ENCODE measurements around the gene OR5AR1. TPM values are rescaled to one million over a fixed set of nuclear protein-coding genes. Genes with fewer than 3 reads are reported as not detected.

Gene OR5AR1
- total RNA-seq, 2 experiments from 2014 or later, result not detected

DNA sequence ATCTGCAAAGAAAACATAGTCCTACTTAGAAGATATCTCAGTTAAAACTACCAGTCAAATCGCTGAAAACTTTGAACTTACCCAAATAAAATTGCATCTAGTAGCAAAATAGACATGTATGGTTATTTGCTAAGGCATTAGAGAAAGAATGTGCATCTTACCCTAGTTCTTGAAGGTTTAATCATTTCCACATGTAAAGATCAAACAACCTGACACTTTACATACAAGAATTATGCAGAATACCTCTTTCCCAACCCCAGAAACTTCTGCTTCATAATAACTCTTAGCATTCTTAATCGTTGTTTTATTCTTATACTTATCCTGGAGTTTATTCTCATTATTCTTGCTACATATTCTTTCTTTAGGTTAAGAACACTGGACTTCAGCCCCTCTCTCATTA, 31.2 kb upstream of the OR5AR1 start:
- Histone ChIP-seq H4K20me1 (ENCODE audit: insufficient read depth, low read length) (no peaks in the 10 kb centered on the region), H3K9me3 (ENCODE audit: low read length) (no peaks in the 10 kb centered on the region), H3K79me2 (ENCODE audit: insufficient read depth, low read depth, low read length) (no peaks in the 10 kb centered on the region), H3K4me3 (ENCODE audit: low read depth, low read length, poor library complexity, severe bottlenecking) (no peak overlapping the region), H3K27ac (ENCODE audit: low read depth, low read length, poor library complexity, severe bottlenecking) (no peak overlapping the region), H3K36me3 (ENCODE audit: insufficient read depth, low read length) (no peaks in the 10 kb centered on the region), H2AFZ (ENCODE audit: low read length) (no peak overlapping the region), H3K9me2 (ENCODE audit: insufficient read depth, low read length) (no peaks in the 10 kb centered on the region), H3K4me2 (ENCODE audit: low read length) (no peak overlapping the region), H3K4me1 (ENCODE audit: insufficient read depth, low read length, poor library complexity, severe bottlenecking) (no peaks in the 10 kb centered on the region)
- intact Hi-C loops (cut with micrococcal nuclease; ENCODE audit: unreplicated experiment), result no loop called here
- no TSS peak for BruUV-seq (replicated peaks)
- ChIA-PET CTCF (ENCODE audit: unreplicated experiment) (no interaction called here), POLR2A (no interaction called here)
- no peak for DNase-seq (ENCODE audit: low spot score)
- TF ChIP-seq EZH2phosphoT487 (IDR thresholded peaks at IDR 0.05; ENCODE audit: borderline replicate concordance, low read depth, low read length), result no peak
- TF ChIP-seq, protein P1, sequence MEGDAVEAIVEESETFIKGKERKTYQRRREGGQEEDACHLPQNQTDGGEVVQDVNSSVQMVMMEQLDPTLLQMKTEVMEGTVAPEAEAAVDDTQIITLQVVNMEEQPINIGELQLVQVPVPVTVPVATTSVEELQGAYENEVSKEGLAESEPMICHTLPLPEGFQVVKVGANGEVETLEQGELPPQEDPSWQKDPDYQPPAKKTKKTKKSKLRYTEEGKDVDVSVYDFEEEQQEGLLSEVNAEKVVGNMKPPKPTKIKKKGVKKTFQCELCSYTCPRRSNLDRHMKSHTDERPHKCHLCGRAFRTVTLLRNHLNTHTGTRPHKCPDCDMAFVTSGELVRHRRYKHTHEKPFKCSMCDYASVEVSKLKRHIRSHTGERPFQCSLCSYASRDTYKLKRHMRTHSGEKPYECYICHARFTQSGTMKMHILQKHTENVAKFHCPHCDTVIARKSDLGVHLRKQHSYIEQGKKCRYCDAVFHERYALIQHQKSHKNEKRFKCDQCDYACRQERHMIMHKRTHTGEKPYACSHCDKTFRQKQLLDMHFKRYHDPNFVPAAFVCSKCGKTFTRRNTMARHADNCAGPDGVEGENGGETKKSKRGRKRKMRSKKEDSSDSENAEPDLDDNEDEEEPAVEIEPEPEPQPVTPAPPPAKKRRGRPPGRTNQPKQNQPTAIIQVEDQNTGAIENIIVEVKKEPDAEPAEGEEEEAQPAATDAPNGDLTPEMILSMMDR (conservative IDR thresholded peaks at IDR 0.05; ENCODE audit: low read length), result no peak

DNA sequence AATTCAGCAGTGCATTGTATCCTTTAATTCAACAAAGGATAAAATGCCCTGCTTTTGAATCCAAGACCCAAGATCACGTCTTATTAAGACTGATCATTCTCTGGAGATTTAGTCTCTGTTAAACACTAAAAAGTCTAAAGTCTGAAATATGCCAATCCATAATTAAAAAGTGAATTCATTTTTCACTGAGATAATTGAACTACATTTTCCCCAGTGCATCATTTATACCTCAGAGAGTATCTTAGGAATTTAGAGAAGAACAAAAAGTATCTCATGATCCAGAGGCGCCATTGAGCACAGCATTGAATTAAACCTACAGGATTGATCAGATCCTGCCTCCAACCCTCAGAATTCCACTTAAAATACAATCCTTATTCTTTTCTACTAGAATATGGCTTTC, 26.6 kb upstream of the OR5AR1 start:
- H3K79me2 ChIP-seq (ENCODE audit: insufficient read depth, low read depth, low read length), result no peaks in the 10 kb centered on the region
- CTCF ChIA-PET (ENCODE audit: unreplicated experiment), result no interaction called here
- TF ChIP-seq EZH2phosphoT487 (IDR thresholded peaks at IDR 0.05; ENCODE audit: borderline replicate concordance, low read depth, low read length), result no peak
- TF ChIP-seq, protein P1 (conservative IDR thresholded peaks at IDR 0.05; ENCODE audit: low read length), result no peak
- no peaks in the 10 kb centered on the region for H3K9me2 ChIP-seq (ENCODE audit: insufficient read depth, low read length)
- H3K27ac ChIP-seq (ENCODE audit: low read depth, low read length, poor library complexity, severe bottlenecking), result no peak overlapping the region
- no peak overlapping the region for H3K4me2 ChIP-seq (ENCODE audit: low read length)
- POLR2A ChIA-PET, result interaction anchor here (0.6 kb wide), 1 partner anchor 147 kb away, joined by 3 read pairs; no protein-coding TSS in a partner anchor
- no peaks in the 10 kb centered on the region for H3K36me3 ChIP-seq (ENCODE audit: insufficient read depth, low read length)
- H3K4me3 ChIP-seq (ENCODE audit: low read depth, low read length, poor library complexity, severe bottlenecking), result no peak overlapping the region
- intact Hi-C loops (cut with micrococcal nuclease; ENCODE audit: unreplicated experiment), result no loop called here
- H2AFZ ChIP-seq (ENCODE audit: low read length), result no peak overlapping the region
- no peaks in the 10 kb centered on the region for H3K4me1 ChIP-seq (ENCODE audit: insufficient read depth, low read length, poor library complexity, severe bottlenecking)
- no peaks in the 10 kb centered on the region for H3K9me3 ChIP-seq (ENCODE audit: low read length)
- DNase-seq (ENCODE audit: low spot score), result no peak
- H4K20me1 ChIP-seq (ENCODE audit: insufficient read depth, low read length), result no peaks in the 10 kb centered on the region
- no TSS peak for BruUV-seq (replicated peaks)

DNA sequence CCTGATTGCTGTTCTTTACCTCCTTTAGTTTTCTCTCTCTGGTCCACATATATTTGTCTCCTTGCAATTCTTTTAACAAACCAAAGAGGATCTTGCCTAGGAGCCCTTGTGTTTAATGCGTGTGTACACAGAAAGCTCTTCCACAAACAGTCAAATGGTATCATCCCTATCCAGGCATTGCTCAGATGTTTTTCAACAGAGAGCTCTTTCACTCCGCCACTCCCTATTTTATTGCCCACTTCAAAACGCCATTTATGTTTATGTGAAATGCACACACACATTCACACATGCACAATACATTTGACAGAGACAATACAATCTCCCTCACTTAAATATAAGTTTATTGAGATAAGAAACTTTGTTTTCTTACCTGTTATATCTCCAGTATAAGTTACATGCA, 26.0 kb upstream of the OR5AR1 start:
- no peaks in the 10 kb centered on the region for H3K9me3 ChIP-seq (ENCODE audit: low read length)
- H3K4me2 ChIP-seq (ENCODE audit: low read length), result no peak overlapping the region
- ChIA-PET POLR2A (interaction anchor here (0.6 kb wide), 1 partner anchor 146 kb away, joined by 3 read pairs; no protein-coding TSS in a partner anchor), CTCF (ENCODE audit: unreplicated experiment) (no interaction called here)
- intact Hi-C loops (cut with micrococcal nuclease; ENCODE audit: unreplicated experiment), result no loop called here
- no peaks in the 10 kb centered on the region for H3K36me3 ChIP-seq (ENCODE audit: insufficient read depth, low read length)
- TF ChIP-seq, protein P1 (conservative IDR thresholded peaks at IDR 0.05; ENCODE audit: low read length), result no peak
- TF ChIP-seq EZH2phosphoT487 (IDR thresholded peaks at IDR 0.05; ENCODE audit: borderline replicate concordance, low read depth, low read length), result no peak
- no TSS peak for BruUV-seq (replicated peaks)
- no peaks in the 10 kb centered on the region for H3K4me1 ChIP-seq (ENCODE audit: insufficient read depth, low read length, poor library complexity, severe bottlenecking)
- no peak overlapping the region for H2AFZ ChIP-seq (ENCODE audit: low read length)
- no peaks in the 10 kb centered on the region for H3K79me2 ChIP-seq (ENCODE audit: insufficient read depth, low read depth, low read length)
- DNase-seq (ENCODE audit: low spot score), result no peak
- H3K4me3 ChIP-seq (ENCODE audit: low read depth, low read length, poor library complexity, severe bottlenecking), result no peak overlapping the region
- H3K9me2 ChIP-seq (ENCODE audit: insufficient read depth, low read length), result no peaks in the 10 kb centered on the region
- H3K27ac ChIP-seq (ENCODE audit: low read depth, low read length, poor library complexity, severe bottlenecking), result no peak overlapping the region
- no peaks in the 10 kb centered on the region for H4K20me1 ChIP-seq (ENCODE audit: insufficient read depth, low read length)

Data from OCI-LY7 (cell line).